HG03060 (cell line): ENCODE measurements around the gene PPIE.
"Not testable (repeated sequence)": the region's sequence is repeated elsewhere in the genome, so short reads cannot be mapped to it uniquely, and the experiment has no call there.

Source experiments
- ATAC-seq: cut with Tn5 transposase; IDR thresholded peaks from one replicate; pipeline ENCODE4 v1.9.1; 2021; ENCODE audit warnings: low read depth, moderate number of reproducible peaks; ENCODE audit not compliant: unreplicated experiment

PPIE gene

DNA sequence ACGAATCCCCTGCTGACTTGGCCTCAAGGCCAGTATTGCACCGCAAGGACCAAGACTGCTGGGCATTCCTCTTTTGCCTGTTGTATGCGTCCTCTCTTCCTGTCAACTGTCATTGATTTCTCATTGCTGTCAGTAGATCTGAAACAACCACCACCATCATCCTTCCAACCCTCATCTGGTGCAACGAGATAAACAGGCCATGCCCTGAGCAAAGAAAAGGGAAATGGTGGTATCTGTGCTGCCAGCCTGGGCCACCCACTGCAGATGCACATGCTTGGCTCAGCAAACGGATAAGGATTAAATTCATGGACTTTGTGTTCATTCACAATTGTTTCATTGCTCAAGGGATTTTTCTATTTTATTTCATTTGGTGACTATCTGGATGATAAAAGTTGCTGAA, 18.8 kb downstream of the PPIE start:
- no peak for ATAC-seq

DNA sequence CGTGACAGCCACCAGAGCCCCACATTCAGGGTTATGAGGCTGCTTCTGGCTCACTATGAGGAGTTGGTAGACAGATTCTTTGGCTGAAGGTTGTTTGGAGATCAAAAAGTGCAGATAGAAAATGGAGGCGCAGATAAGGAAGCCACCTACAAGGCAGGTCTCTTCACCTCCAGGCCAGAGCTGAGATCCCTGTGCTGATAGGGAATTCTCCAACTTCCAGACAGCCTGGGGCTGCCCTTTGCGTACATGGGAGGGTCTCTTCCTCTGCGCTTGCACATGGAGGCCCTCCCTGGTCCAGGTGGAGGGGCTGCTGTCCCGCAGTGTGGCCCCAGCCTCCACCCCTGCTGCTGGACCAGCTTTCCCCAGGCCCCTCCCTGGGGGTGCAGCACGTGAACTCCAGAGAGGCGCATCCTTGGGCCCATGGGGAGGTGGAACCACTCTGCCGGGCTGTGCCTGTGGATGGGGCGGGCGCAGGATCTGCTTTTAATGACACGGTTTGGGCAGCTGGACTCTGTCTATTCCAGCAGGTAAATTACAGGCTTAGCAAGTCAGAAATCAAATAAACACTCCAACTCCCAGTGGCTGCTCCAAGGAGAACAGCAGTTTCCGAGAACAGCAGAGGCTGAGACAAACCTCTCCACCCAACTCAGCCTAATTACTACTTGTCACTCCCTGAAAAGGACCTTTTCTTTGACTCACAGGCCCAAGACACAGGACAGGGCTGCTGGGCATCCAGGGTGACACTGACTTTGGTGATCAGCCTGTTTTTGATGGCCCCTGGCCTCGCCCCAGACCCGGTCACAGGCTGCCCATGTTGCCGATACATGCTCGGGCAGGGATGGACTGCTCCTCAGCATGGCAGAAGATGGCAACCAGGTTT, 20.1 kb downstream of the PPIE start:
- no peak for ATAC-seq

DNA sequence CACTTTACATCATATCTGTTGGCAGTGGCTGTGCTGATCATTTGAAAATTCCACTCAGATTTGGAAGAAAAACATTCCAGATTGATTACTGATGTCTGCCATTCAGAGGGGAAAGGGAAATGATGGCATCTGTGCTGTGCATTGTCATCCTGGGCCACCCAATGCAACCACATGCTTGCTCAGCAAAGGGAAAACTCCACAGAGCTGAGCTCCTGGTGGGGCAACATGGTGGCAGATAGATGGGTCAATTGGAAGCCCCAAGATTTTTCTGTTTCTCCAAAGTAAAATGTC, 20.7 kb downstream of the PPIE start:
- ATAC-seq = no peak

DNA sequence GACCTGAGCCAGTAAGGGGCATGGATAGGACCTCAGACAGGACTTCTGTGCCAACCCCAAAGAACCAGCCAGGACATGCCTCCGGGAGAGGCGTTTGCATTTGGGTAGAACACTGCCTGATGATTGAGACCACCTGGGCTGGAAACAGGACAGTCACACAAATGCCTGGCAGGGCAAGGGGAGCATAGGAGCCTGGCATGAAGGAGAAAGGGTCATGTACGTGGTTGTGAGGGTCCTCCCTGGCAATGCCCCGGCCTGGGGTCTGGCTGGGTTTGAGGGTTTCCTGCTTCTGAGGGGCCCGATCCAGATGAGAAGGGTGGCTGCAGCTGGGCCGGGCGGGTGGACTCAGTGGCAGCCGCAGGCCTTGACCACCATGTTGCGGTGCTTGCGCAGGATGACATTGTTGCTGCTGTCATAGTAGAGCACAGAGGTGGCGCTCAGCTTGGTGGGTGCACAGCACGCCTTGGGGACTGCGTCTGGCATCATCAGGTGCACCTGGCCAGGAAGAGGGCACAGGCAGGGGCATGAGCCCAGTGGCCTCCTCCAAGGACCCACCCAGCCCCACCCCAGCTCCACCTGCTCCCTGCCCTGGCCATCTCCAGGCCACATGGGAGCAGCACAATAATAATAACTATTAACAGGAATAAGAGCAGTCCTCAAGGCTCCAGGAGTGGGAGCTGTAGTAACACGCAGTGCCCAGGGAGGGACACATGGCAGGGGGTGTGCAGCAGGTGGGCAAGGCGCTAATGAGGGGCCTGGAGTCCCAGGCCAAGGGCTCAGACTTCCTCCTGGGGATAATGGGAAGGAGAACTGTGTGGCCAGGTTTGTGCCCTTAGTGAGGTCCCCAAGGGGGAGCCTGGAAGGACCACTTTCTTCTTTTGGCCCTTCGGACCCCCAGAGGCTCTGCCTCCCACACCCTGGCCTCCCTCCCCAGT, 21.7 kb downstream of the PPIE start:
- ATAC-seq = no peak

DNA sequence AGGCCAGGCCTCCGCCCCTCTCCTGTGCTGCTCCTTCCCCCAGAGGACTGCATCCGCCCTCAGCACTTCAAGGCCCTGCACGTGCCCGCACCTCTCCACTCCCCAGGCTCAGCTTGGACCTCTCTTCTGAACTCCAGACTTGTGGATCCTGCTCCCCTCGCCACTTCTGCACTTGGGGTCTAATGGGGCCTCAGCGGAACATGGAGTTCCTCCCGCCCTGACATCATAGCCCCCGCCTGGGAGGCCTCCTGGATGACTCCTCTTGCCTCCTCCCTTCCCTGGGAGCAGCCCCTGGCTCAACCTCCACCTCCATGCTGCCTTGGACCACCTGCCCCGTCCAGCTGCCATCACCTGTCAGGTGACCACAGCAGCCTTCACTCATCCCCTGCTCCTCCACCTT, 22.3 kb downstream of the PPIE start:
- no peak for ATAC-seq

DNA sequence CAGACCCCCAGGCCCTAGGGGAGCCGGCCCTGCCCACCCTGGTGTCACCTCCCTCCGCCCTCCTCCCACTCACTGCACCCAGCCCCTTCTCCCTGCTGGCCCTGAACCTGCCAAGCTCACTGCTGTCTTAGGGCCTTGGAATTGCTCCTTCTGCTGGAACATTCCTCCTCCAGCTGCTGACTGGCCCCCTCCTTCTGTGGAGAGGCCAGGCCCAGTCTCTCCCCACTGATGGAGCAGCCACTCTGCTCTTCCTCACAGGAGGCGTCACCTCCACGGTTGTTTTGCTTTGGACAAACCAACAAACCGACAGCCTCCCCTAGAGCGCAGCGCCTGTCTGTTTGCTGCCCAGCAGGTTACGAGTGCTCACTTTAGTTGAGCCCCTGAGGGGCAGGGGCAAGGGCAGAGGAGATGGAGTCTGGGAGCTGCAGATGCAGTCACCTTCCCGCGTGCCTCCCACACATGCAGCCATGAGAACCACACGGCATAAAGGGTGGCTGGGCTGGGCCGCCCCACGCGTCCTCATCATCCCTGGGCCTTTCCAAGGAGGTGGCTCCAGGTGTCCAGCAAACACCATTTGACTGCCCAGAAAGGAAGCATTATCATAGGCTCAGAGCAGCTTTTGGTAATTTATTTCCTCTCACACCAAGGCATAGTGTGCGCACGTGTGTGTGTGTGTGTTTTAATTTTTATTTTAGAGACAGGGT, 23.0 kb downstream of the PPIE start:
- ATAC-seq = no peak

DNA sequence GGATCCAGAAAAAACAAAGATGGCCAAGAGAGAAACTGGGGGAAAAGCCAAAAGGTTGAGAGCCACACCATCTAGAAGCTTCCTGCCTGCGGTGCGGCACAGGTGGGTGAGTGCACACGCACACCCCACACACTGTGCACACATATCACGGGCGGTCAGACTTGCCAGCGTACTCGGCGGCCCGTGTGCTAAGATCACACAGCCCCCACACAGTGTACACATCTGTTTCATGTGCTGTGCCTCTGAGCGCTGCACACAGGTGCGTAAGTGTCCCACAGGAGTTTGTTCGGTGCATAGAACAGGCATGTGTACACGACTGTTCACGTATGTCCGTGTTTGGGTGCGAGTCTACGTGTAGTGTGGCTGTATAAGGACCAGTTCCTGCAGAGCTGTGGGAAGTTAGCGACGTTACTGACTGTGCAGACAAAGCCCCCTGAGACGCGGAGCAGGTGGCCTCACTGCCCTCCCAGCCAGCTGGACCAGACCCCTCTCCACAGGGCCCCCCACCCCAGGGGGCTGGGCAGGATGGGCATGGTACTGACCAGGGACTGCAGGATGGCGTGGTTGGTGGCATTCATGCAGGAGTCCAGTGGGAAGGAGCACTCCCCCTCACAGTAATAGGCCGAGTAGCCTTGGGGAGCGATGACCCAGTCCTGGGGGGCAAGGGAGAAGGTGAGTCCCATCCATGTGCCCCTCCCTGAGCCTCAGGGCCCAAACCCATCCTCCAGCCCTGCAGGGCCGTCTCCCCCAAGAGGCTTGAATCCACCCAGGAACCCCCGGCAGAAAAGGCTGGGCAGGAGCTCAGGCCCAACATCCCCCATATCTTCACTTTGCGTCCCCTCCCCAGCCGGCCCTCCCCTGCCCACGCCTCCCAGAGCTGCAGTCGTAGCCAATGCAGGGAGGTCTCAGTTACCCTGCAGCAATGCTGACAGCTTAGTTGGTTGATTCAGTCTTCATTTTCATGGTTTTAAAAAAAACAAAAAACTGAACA, 24.2 kb downstream of the PPIE start:
- no peak for ATAC-seq

DNA sequence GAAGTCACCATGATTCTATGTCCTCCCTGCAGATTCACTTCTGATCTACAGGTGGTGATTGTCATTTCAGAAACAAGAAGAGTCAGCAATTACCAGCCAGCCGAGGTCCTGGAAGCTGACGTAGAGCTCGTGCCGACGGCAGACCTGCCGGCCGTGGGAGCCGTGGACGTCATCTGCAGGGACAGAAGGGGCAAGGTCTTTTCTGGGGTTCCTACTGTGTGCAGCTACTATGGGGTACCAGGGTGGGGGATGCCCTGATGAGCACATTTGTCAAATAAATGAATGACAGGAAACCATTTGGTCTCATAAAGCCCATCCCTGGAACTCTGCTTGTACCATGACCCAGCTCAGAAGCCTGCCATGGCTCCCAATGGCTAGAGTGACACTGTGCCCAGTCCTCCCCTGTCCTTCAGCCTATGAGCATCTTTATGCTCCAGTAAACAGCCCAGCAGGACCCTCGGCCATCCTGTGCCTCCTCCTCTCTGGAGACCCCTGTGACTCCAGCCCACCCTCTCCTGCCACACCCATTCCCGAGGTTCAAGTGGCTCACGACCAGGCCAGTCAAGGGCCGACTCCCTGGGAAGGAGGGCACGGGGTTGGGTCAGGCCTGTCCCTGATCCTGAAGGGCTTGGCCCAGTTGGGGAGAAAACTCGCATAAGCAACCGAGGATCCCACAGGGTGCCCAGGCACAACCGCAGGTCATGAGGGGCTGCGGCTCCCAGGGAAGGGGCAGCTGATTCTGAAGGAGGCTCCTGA, 25.1 kb downstream of the PPIE start:
- ATAC-seq = not testable (repeated sequence)

DNA sequence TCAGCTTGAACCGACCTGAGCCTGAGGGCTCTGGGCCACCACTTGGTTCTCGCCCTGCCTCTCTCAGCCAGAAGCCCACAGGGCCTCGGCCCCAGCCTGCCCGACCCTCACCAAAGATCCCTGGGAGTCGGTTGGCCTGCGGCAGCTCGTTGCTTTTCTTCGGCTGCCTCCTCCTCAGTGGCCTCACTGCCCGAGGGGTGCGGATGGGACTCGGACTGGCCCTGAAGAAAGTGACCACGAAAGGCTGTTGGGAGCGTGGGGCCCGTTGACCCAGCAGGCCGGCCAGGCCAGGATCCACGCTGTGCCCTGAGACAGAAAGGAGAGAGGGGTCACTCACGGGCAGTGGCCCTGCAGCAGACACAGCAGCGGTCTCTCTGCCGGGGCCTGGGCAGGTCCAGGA, 25.8 kb downstream of the PPIE start:
- ATAC-seq = not testable (repeated sequence)

DNA sequence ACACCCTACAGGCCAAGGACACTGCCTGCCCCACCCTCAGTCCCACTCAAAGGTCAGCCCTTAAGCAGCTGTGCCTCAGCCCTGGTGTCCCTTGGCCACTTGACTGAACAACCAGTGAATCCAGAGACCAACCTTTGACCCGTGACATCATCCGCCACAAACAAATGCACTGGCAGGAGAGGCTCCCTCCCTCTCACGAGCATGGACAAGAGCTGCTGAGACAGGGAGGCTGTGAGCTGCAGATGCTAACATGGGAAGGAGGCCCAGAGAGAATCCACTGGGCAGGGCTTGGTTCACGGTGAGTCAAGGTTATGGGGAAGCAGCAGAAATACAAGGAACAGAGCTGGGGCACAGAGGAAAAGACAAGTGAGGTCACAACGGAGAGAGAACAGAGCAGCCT, 27.8 kb downstream of the PPIE start:
- not testable (repeated sequence) for ATAC-seq

DNA sequence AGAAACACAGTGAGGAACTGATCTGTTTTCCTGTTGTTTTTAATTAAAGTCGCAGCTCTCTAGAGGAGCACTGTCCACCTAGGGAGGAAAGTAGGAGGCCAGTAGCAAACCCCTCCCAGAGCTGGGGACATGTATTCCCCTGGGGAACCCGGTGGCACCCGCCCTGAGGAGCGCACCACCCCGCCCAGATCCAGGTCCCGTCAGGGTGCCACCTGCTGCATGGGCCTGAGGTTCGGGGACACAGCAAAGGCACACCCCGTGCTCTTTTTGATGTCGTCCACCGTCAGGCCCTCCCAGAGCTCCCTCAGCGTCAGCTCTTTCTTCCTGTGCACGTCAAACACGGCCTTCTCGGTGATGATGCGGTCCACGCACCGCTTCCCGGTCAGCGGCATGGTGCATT, 30.8 kb downstream of the PPIE start:
- not testable (repeated sequence) for ATAC-seq

DNA sequence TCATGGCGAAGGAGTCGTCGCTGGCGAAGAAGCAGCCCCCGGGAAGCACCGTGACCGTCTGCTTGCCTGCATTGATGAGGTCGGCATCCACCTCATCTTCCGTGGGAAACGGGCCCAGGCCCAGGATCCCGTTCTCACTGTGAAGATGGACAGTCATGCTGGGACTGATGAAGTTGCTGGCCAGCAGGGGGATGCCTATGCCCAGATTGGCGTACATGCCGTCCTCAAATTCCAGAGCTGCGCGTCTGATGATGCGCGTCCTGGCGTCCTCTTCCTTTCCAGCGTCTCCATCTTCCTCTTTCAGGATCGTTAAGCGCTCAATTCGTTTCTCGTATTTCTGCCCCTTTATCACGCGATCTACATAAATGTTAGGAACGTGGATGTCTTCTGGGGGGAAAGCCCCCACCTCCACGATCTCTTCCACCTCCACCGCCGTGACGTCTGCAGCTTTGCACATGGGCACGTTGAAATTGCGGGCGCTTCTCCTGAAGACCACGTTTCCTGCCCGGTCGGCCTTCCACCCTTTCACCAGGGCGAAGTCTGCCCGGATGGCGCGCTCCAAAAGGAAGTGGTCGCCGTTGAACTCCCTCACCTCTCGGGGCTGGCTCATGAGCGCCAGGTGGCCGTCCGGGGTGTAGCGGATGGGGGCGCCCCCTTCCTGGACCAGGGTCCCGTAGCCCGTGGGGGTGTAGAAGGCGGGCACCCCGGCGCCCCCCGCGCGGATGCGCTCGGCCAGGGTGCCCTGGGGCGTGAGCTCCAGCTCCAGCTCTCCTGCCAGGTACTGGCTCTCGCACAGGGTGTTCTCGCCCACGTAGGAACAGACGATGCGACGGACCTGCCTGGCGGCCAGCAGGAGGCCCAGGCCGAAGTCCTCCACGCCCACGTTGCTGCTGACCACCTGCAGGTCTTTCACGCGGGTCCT, 31.7 kb downstream of the PPIE start:
- ATAC-seq = not testable (repeated sequence)

DNA sequence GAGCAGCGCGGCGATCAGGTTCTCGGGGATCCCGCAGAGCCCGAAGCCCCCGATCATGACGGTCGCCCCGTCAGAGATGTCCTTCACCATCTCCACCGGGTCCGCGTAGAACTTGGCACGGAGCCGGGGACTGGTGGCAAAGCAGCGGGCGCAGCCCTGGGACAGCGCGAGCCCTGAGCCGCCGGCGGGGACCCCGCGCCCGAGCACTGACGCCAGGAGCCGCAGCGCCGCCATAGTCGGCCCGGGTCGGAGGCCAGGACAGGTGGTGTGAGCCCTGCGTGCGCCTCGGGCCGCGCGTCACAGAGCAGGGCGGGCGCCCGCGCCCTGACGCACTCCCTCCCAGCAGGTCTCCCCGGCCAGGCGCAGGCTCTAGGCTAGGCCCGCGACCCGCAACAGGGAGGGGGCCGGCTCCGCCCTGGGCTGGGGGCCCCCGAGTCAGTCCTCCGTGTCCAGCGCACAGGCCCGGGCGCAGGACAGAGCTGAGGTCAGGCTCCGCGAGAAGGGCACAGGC, 32.4 kb downstream of the PPIE start, which contains the start of gene OXCT2:
OXCT2 (minus strand) TSS at position 327 of the 511 bp plus-strand sequence; CDS start at position 234, 93 bp downstream.
- ATAC-seq = not testable (repeated sequence)

DNA sequence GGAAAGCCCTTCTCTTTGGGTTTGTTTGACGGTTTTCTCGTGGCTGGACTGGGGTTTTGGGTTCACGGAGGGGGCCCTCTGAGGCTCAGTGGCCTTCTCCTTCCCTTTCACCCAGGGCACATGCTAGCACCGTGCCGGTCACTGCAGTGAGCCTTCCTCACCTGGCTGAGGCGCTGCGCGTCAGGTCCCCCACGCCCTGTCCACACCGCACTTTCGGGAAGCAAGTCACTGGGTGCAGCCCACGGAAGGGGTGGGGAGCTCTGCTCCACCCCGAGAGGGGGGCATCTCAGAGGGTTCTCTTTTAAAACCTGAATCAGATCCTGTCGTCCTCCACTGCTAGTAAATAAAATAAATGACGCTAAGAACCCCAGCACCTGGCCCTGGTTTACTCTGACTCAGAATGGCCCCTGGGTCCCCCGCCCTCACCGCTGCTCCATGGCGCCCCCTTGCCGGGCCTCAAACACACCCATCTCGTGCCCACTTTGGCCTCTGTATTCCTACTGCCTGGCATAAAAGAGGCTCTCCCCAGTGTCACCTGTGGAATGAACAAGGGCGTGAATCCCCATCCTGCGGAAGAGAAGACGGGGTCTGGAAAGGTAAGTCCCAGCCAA, 34.8 kb downstream of the PPIE start:
- not testable (repeated sequence) for ATAC-seq

DNA sequence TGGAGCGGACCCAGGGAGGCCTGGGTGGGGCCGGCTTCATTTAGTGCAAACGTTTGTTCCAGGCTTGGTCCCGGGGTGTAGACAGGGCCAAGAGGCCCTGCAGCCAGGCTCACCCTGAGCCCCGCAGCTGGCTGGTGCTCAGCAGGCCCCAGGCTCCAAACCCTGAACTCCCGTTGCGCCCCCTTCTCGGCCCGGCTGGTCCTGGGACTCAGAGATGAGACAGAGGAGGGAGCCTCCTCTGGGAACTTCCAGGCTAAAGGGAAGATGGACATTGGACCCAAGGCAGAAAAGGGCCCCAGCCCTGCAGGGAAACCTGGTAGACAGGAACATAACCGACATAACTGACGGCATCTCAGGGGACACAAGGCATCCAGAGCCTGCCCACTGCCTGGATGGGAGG, 36.5 kb downstream of the PPIE start:
- not testable (repeated sequence) for ATAC-seq

DNA sequence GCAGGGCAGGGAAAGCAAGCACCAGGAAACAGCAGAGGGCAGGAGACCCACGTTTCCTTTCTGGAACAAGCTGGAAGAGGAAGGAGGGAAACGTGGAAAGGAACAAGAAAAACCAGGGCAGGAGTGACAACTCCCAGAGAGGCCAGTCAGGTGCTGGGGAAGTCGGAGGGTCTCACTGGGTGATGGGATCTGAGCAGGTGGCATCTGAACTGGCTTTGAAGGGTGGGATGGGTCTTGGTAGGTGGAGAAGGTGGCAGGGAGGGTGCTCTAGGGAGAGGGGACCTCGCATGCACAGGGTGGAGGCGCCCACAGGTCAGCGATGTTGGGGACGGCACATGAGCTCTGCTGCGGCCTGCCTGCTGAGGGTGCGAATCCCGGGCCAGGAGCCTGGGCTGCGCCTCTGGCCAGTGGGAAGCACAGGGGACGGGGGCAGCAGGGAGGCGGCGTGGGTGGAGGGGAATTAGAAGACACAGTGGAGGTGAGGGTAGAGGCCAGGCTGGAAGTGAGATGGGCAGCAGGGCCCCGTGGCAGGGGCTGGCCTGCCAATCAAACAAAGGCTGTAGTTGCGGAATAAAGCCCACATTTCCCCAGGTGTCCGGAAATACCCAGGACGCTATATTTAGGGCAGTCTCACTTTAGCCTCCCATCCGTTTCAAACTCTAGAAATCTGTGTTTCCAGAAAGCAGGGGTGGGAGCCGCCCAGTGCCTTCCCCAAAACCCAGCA, 37.2 kb downstream of the PPIE start:
- not testable (repeated sequence) for ATAC-seq

DNA sequence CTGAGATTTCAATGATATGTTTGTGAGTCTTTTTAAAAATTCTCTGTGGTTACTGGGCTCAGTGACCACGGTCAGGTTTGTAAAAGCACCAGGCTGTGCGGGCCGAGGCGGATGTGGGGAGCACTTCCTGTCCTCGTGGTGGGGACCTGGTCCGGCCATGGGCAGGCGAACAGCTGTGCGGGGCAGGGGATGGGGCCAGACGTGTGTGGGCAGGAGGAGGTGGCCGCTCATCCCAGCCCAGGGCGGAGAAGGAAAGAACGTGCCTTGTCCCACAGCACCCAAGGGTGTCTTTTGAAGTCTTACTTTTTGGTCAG, 37.7 kb downstream of the PPIE start:
- ATAC-seq = no peak
